Measurements from ENCODE around the gene FXYD3. TPM values are rescaled to one million over a fixed set of nuclear protein-coding genes. Genes with fewer than 3 reads are reported as not detected.

The FXYD3 gene
- total and polyA plus RNA-seq, 2 experiments from 2014 or later = 0.35 TPM; not detected in 1

DNA sequence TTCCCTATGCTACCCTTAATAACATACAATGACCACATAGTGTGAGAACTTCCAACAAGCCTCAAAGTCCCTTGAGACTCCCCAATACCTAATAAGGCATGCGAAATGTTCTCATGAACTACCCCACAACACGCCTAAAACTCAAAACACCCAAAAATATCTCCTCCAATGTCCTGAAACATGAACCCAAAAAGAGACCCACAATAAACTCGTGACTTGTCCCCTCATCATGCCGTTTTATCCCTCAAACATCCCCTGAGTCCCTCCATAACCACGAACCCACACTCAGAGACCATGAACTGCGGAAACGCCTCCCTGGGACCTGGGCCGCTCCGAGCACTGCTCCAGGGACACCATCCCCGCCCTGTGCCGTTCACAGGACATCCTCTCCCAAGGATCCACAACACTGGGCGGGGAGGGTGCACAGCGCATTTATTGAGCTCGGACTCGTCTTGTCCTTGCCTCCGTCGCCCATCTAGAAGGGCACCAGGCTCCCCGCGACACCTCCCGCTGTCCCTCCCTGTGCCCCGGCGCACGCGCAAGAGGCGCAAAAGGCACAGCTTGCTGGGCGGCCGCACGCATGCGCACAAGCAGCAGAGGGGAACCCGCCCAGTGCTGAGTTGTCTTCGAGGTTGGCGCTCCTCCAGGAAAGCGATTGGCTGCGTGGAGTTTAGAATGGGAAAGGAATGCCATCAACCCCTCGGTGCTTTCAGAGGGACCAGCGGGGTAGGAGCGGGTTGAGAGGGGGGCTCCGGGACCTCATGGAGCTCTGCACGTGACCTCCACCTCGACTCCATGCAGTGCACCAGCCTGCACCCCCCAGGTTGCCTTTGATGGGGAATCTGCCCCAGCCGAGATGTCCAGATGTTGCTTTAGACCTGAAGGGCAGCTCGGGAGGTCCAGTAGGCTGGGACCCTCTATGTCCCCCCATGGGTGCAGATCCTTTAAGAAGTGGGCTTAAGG, 8.8 kb downstream of the FXYD3 start:
- Histone ChIP-seq H3K36me3 (no peaks in the 10 kb centered on the region), H3K9me3 (ENCODE audit: low read depth) (no peaks in the 10 kb centered on the region), H3K27ac (no peak overlapping the region), H3K4me1 (ENCODE audit: low read depth) (no peaks in the 10 kb centered on the region), H3K27me3 (no peaks in the 10 kb centered on the region), H3K4me3 (no peak overlapping the region)
- peak in 1 of 2 donors; percentile 94 for DNase-seq (ENCODE audit: low read depth in 1 of 2, low spot score in 1 of 2)
- TF ChIP-seq, protein P1, sequence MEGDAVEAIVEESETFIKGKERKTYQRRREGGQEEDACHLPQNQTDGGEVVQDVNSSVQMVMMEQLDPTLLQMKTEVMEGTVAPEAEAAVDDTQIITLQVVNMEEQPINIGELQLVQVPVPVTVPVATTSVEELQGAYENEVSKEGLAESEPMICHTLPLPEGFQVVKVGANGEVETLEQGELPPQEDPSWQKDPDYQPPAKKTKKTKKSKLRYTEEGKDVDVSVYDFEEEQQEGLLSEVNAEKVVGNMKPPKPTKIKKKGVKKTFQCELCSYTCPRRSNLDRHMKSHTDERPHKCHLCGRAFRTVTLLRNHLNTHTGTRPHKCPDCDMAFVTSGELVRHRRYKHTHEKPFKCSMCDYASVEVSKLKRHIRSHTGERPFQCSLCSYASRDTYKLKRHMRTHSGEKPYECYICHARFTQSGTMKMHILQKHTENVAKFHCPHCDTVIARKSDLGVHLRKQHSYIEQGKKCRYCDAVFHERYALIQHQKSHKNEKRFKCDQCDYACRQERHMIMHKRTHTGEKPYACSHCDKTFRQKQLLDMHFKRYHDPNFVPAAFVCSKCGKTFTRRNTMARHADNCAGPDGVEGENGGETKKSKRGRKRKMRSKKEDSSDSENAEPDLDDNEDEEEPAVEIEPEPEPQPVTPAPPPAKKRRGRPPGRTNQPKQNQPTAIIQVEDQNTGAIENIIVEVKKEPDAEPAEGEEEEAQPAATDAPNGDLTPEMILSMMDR (IDR thresholded peaks at IDR 0.05; ENCODE audit: low read depth, low read length) = no peak

DNA sequence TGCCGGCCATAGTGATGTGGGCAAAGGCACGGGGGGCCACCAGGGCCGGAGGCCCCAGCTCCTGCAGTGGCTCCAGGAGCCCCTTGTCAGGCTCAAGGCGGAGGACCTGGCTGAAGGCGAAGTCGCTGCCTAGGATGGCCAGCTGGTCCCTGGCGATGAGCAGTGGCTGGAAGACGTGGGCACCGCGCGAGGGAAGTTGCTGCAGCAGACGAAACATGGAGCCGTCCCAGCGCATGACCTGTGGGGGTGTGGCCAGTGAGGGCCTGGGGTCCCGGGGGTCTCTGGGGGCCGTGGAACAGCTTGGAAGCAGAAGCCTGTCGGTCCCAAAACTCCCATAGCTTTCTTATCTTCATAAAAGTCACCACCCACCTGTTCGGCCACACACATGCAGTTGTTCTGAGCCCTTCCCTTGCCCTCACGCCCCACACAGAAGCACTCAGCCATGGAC, 9.7 kb downstream of the FXYD3 start:
- Histone ChIP-seq H3K36me3 (no peaks in the 10 kb centered on the region), H3K27me3 (no peaks in the 10 kb centered on the region), H3K27ac (no peak overlapping the region), H3K4me1 (ENCODE audit: low read depth) (no peaks in the 10 kb centered on the region), H3K9me3 (ENCODE audit: low read depth) (no peaks in the 10 kb centered on the region), H3K4me3 (no peak overlapping the region)
- TF ChIP-seq, protein P1 (IDR thresholded peaks at IDR 0.05; ENCODE audit: low read depth, low read length) = no peak
- DNase-seq (ENCODE audit: low read depth in 1 of 2, low spot score in 1 of 2) = no peak

DNA sequence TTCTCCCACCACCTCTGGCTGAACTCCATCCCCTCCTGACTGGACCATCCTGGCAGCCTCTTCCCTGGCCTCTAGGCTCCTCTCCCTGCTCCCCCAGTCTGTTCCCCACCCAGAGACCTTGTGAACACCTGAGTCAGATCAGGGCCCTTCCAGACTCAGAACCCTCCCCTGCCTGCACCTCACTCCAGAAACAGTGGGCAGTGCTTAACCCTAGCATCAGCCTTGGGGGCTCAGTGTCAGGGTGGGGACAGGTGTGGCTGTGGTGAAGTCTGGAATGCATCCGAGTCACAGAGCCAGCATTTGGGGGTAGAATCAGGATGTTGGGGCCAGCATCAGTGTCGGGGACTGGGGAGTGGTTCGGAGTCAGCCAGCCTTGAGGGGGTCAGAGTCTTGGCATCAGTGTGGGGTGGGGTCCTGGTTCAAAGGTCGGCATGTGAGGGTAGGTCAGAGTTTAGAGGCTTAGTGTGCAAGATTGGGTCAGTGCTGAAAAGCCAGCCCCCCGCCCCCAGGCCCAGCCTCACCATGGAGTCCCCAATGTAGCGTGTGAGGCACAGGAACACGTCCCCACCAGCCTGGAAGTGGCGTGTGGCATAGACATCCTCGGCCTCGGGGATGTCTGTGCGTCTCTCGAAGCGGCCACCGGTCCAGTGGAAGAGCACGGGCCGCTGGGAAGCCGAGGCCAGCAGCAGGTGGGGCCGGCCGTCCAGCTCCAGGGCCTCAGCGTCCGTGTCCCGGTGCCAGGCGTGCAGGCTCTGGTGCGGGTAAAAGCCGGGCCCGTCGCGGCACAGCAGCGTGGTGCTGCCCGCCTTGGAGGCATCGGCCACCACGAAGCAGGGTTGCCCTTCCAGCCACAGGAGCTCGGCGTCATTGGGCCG, 10.4 kb downstream of the FXYD3 start:
- TF ChIP-seq, protein P1 (IDR thresholded peaks at IDR 0.05; ENCODE audit: low read depth, low read length) = no peak
- DNase-seq (ENCODE audit: low read depth in 1 of 2, low spot score in 1 of 2) = no peak
- Histone ChIP-seq H3K36me3 (no peaks in the 10 kb centered on the region), H3K4me3 (no peak overlapping the region), H3K4me1 (ENCODE audit: low read depth) (no peaks in the 10 kb centered on the region), H3K27ac (no peak overlapping the region), H3K27me3 (no peaks in the 10 kb centered on the region), H3K9me3 (ENCODE audit: low read depth) (no peaks in the 10 kb centered on the region)

DNA sequence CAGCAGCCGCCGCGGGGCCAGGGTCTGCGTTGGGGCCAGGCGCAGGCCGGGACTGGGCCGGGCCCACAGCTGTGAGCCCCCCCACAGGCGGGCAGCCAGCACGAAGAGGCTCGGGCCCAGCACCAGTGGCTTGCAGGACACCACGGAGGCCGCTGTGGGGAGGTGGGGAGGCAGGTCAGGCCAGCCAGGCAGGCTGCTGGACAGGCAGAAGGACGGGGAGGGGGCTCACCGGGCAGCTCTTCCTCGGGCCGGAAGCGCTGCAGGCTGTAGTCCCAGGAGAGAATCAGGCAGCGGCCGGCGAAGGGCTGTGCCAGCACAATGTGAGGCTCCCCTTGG, 11.0 kb downstream of the FXYD3 start:
- Histone ChIP-seq H3K27ac (no peak overlapping the region), H3K4me1 (ENCODE audit: low read depth) (no peaks in the 10 kb centered on the region), H3K27me3 (no peaks in the 10 kb centered on the region), H3K4me3 (no peak overlapping the region), H3K36me3 (no peaks in the 10 kb centered on the region), H3K9me3 (ENCODE audit: low read depth) (no peaks in the 10 kb centered on the region)
- TF ChIP-seq, protein P1 (IDR thresholded peaks at IDR 0.05; ENCODE audit: low read depth, low read length) = no peak
- peak in 1 of 2 donors; percentile 32 for DNase-seq (ENCODE audit: low read depth in 1 of 2, low spot score in 1 of 2)

DNA sequence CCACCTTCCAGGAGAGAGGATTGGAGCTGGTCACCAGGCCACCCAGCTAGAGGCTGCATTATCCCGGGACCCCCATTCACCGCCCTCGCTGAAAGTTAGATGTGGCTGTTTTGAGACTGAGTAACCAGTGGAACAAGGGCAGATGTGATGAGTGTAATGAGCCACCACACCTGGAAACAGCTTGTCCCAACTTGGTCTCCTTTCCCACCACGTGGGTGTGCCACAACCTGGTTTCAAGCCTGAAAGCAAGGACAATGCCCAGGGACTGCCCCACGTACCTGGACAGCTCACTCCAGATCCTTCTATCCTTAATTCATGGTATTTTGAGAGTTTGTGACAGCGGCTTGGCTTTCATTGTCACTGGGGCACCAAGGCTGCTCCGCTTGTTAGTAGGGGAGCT, 12.2 kb downstream of the FXYD3 start:
- no peaks in the 10 kb centered on the region for H3K27me3 ChIP-seq
- TF ChIP-seq, protein P1 (IDR thresholded peaks at IDR 0.05; ENCODE audit: low read depth, low read length) = no peak
- no peaks in the 10 kb centered on the region for H3K9me3 ChIP-seq (ENCODE audit: low read depth)
- H3K4me1 ChIP-seq (ENCODE audit: low read depth) = no peaks in the 10 kb centered on the region
- no peak overlapping the region for H3K27ac ChIP-seq
- H3K36me3 ChIP-seq = no peaks in the 10 kb centered on the region
- no peak overlapping the region for H3K4me3 ChIP-seq
- no peak for DNase-seq (ENCODE audit: low read depth in 1 of 2, low spot score in 1 of 2)

All from cardiac muscle cell (in vitro differentiated cells and primary cell).